Measurements from ENCODE around the gene ALPK3. TPM values are rescaled to one million over a fixed set of nuclear protein-coding genes. Genes with fewer than 3 reads are reported as not detected.

Gene ALPK3
- total RNA-seq, 1 donor from 2014 or later: 5.4 TPM

GRCh38 chr15:84899750-84900149 lies 82.6 kb downstream of the ALPK3 start:
- Histone ChIP-seq H3K9me3 (ENCODE audit: low read depth) (no peaks in the 10 kb centered on the region), H3K27ac (no peak overlapping the region), H3K4me2 (no peak overlapping the region), H3K9ac (no peak overlapping the region), H4K20me1 (ENCODE audit: low read depth) (no peaks in the 10 kb centered on the region), H3K4me3 (no peak overlapping the region), H3K36me3 (no peaks in the 10 kb centered on the region), H3K79me2 (ENCODE audit: low read depth) (no peaks in the 10 kb centered on the region), H3F3A (ENCODE audit: low read depth) (no peaks in the 10 kb centered on the region), H2AFZ (replicated peaks) (no peak overlapping the region), H3K27me3 (no peaks in the 10 kb centered on the region), H3K4me1 (no peaks in the 10 kb centered on the region)
- no peak for TF ChIP-seq CTCF (IDR thresholded peaks at IDR 0.05)
- no peak for TF ChIP-seq EZH2 (IDR thresholded peaks at IDR 0.05)
- no peak for TF ChIP-seq EZH2phosphoT487 (IDR thresholded peaks at IDR 0.05)
- H3K4me3 Mint-ChIP-seq: no peak overlapping the region
- no peaks in the 10 kb centered on the region for H3K27me3 Mint-ChIP-seq (ENCODE audit: insufficient read depth, low read depth)
- no peak for DNase-seq (ENCODE audit: low spot score)
- H3K36me3 Mint-ChIP-seq: no peaks in the 10 kb centered on the region
- H3K9me3 Mint-ChIP-seq: no peaks in the 10 kb centered on the region
- no peak overlapping the region for H3K27ac Mint-ChIP-seq
- no peaks in the 10 kb centered on the region for H3K4me1 Mint-ChIP-seq

- H3K27ac Mint-ChIP-seq: no peak overlapping the region
- H3K4me1 ChIP-seq: no peaks in the 10 kb centered on the region
- no peak overlapping the region for H2AFZ ChIP-seq (replicated peaks)
- no peak overlapping the region for H3K9ac ChIP-seq
- DNase-seq (ENCODE audit: low spot score): no peak
- H3K27ac ChIP-seq: no peak overlapping the region
- TF ChIP-seq EZH2phosphoT487 (IDR thresholded peaks at IDR 0.05) (no peak), EZH2 (IDR thresholded peaks at IDR 0.05) (no peak), CTCF (IDR thresholded peaks at IDR 0.05) (no peak)
- no peak overlapping the region for H3K4me3 ChIP-seq
- no peaks in the 10 kb centered on the region for H3K27me3 ChIP-seq
- no peaks in the 10 kb centered on the region for H3K27me3 Mint-ChIP-seq (ENCODE audit: insufficient read depth, low read depth)
- H3K4me1 Mint-ChIP-seq: no peaks in the 10 kb centered on the region
- H3K4me3 Mint-ChIP-seq: no peak overlapping the region
- H3K36me3 ChIP-seq: no peaks in the 10 kb centered on the region
- no peaks in the 10 kb centered on the region for H3K79me2 ChIP-seq (ENCODE audit: low read depth)
- no peaks in the 10 kb centered on the region for H3K36me3 Mint-ChIP-seq
- H3F3A ChIP-seq (ENCODE audit: low read depth): no peaks in the 10 kb centered on the region
- no peaks in the 10 kb centered on the region for H3K9me3 Mint-ChIP-seq
- no peaks in the 10 kb centered on the region for H3K9me3 ChIP-seq (ENCODE audit: low read depth)
- H4K20me1 ChIP-seq (ENCODE audit: low read depth): no peaks in the 10 kb centered on the region
- H3K4me2 ChIP-seq: no peak overlapping the region
Observed at GRCh38 chr15:84901540-84901939, 84.4 kb downstream of the ALPK3 start.

- Histone ChIP-seq H3K9ac (no peak overlapping the region), H3F3A (ENCODE audit: low read depth) (no peaks in the 10 kb centered on the region), H3K4me2 (no peak overlapping the region), H3K36me3 (no peaks in the 10 kb centered on the region), H3K9me3 (ENCODE audit: low read depth) (no peaks in the 10 kb centered on the region), H3K27me3 (no peaks in the 10 kb centered on the region), H3K4me1 (no peaks in the 10 kb centered on the region), H3K79me2 (ENCODE audit: low read depth) (no peaks in the 10 kb centered on the region), H3K27ac (no peak overlapping the region), H2AFZ (replicated peaks) (peak overlapping the region; percentile 2), H4K20me1 (ENCODE audit: low read depth) (no peaks in the 10 kb centered on the region), H3K4me3 (no peak overlapping the region)
- TF ChIP-seq EZH2phosphoT487 (IDR thresholded peaks at IDR 0.05) (no peak), CTCF (IDR thresholded peaks at IDR 0.05) (no peak), EZH2 (IDR thresholded peaks at IDR 0.05) (no peak)
- Mint-ChIP-seq H3K27ac (peak overlapping the region; percentile 76), H3K9me3 (no peaks in the 10 kb centered on the region), H3K4me1 (peaks cover 3% of the 10 kb centered on the region), H3K27me3 (ENCODE audit: insufficient read depth, low read depth) (no peaks in the 10 kb centered on the region), H3K36me3 (no peaks in the 10 kb centered on the region), H3K4me3 (no peak overlapping the region)
- no peak for DNase-seq (ENCODE audit: low spot score)
Observed at GRCh38 chr15:84903751-84904150, 86.6 kb downstream of the ALPK3 start.

Data from neural progenitor cell (in vitro differentiated cells).